ENCODE results near the gene ARID1B. TPM values are rescaled to one million over a fixed set of nuclear protein-coding genes. Genes with fewer than 3 reads are reported as not detected.

The ARID1B gene
- total RNA-seq, 1 experiment from 2014 or later: 42.8 TPM

- no peak overlapping the region for H2AFZ ChIP-seq
- no peaks in the 10 kb centered on the region for H3K4me1 ChIP-seq (replicated peaks; ENCODE audit: insufficient read depth)
- TF ChIP-seq EZH2 (IDR thresholded peaks at IDR 0.05; ENCODE audit: low read depth) (no peak), CTCF (conservative IDR thresholded peaks at IDR 0.05) (no peak)
- H3K27me3 ChIP-seq (ENCODE audit: insufficient read depth, low read depth): no peaks in the 10 kb centered on the region
- H3K9me3 ChIP-seq (ENCODE audit: insufficient read depth, low read depth): no peaks in the 10 kb centered on the region
- H3K36me3 ChIP-seq (ENCODE audit: low read depth): no peaks in the 10 kb centered on the region
- H3F3A ChIP-seq (ENCODE audit: insufficient read depth, low read depth): no peaks in the 10 kb centered on the region
- no peak overlapping the region for H3K27ac ChIP-seq
- no peaks in the 10 kb centered on the region for H3K9me2 ChIP-seq (ENCODE audit: insufficient read depth)
- no peak overlapping the region for H3K4me2 ChIP-seq
- no TSS peak for BruUV-seq (replicated peaks)
- ChIA-PET CTCF (no interaction called here), POLR2A (ENCODE audit: unreplicated experiment) (no interaction called here)
- peaks cover 59% of the 10 kb centered on the region for H3K79me2 ChIP-seq (ENCODE audit: low read depth)
- no peak for DNase-seq
- intact Hi-C loops (cut with micrococcal nuclease; ENCODE audit: unreplicated experiment): no loop called here
- H3K4me3 ChIP-seq: no peak overlapping the region
- peaks cover 19% of the 10 kb centered on the region for H4K20me1 ChIP-seq (ENCODE audit: insufficient read depth)
Measured at GRCh38 chr6:156849806-156850205, 72.6 kb downstream of the ARID1B start.

GRCh38 chr6:156850353-156850752 lies 73.2 kb downstream of the ARID1B start:
- ChIA-PET POLR2A (ENCODE audit: unreplicated experiment) (no interaction called here), CTCF (no interaction called here)
- Histone ChIP-seq H4K20me1 (ENCODE audit: insufficient read depth) (peaks cover 16% of the 10 kb centered on the region), H3K27ac (no peak overlapping the region), H3K27me3 (ENCODE audit: insufficient read depth, low read depth) (no peaks in the 10 kb centered on the region), H3K4me1 (replicated peaks; ENCODE audit: insufficient read depth) (no peaks in the 10 kb centered on the region), H2AFZ (no peak overlapping the region), H3K4me3 (no peak overlapping the region), H3K9me2 (ENCODE audit: insufficient read depth) (no peaks in the 10 kb centered on the region), H3K79me2 (ENCODE audit: low read depth) (peaks cover 63% of the 10 kb centered on the region), H3K9me3 (ENCODE audit: insufficient read depth, low read depth) (no peaks in the 10 kb centered on the region), H3K36me3 (ENCODE audit: low read depth) (no peaks in the 10 kb centered on the region), H3F3A (ENCODE audit: insufficient read depth, low read depth) (no peaks in the 10 kb centered on the region), H3K4me2 (no peak overlapping the region)
- DNase-seq: no peak
- intact Hi-C loops (cut with micrococcal nuclease; ENCODE audit: unreplicated experiment): no loop called here
- BruUV-seq (replicated peaks): no TSS peak
- TF ChIP-seq CTCF (conservative IDR thresholded peaks at IDR 0.05): no peak

- Histone ChIP-seq H3K4me2 (no peak overlapping the region), H2AFZ (no peak overlapping the region), H3K36me3 (ENCODE audit: low read depth) (no peaks in the 10 kb centered on the region), H3K27ac (no peak overlapping the region), H3K27me3 (ENCODE audit: insufficient read depth, low read depth) (no peaks in the 10 kb centered on the region), H3K9me2 (ENCODE audit: insufficient read depth) (no peaks in the 10 kb centered on the region), H3K79me2 (ENCODE audit: low read depth) (peaks cover 69% of the 10 kb centered on the region), H3K9me3 (ENCODE audit: insufficient read depth, low read depth) (no peaks in the 10 kb centered on the region), H4K20me1 (ENCODE audit: insufficient read depth) (peaks cover 16% of the 10 kb centered on the region), H3K4me1 (replicated peaks; ENCODE audit: insufficient read depth) (no peaks in the 10 kb centered on the region), H3F3A (ENCODE audit: insufficient read depth, low read depth) (no peaks in the 10 kb centered on the region), H3K4me3 (no peak overlapping the region)
- no peak for TF ChIP-seq CTCF (conservative IDR thresholded peaks at IDR 0.05)
- TF ChIP-seq EZH2 (IDR thresholded peaks at IDR 0.05; ENCODE audit: low read depth): no peak
- POLR2A ChIA-PET (ENCODE audit: unreplicated experiment): no interaction called here
- no TSS peak for BruUV-seq (replicated peaks)
- CTCF ChIA-PET: no interaction called here
- no peak for DNase-seq
- intact Hi-C loops (cut with micrococcal nuclease; ENCODE audit: unreplicated experiment): no loop called here
Measured at GRCh38 chr6:156851454-156851921, 74.3 kb downstream of the ARID1B start.

Data from PC-9 (cell line).